HEK293 (cell line): ENCODE results near the gene DNER.

Experiments
- CTCF ChIA-PET: fragments of 350-600 bp; formaldehyde crosslinking; extraction: SDS; loops from one replicate; lab custom pipeline; 2021; ENCODE audit warnings: antibody characterized with exemption; lab: Yijun Ruan, JAX
- POLR2A ChIA-PET: fragments of 300-600 bp; formaldehyde crosslinking; extraction: SDS; loops from one replicate; lab custom pipeline; 2020; ENCODE audit warnings: antibody characterized with exemption, inconsistent platforms; lab: Yijun Ruan, JAX
- H3K27ac ChIP-seq: fragments of 200-500 bp; sonication (Bioruptor generic); 2 replicates; pipeline ENCODE4 v1.5.1; 2014; ENCODE audit warnings: low read depth, low read length, control low read depth, inconsistent platforms; ENCODE audit errors: extremely low read depth
- H3K36me3 ChIP-seq, 2 experiments: fragments of 200-500 bp in 1 of 2; sonication (Bioruptor generic) in 1 of 2; 1 replicate in 1 of 2; 2 replicates in 1 of 2; pipeline ENCODE4 v1.5.1; 2014 to 2017; ENCODE audit warnings: inconsistent platforms in 2 of 2, low read length in 2 of 2; ENCODE audit not compliant: control insufficient read depth in 2 of 2, insufficient read depth in 1 of 2
- H3K4me1 ChIP-seq: fragments of 200-500 bp; sonication (Bioruptor generic); 2 replicates; pipeline ENCODE4 v1.5.1; 2014; ENCODE audit warnings: mild to moderate bottlenecking, low read length, inconsistent platforms; ENCODE audit not compliant: control insufficient read depth, insufficient read depth
- H3K4me3 ChIP-seq: 2 replicates; pipeline ENCODE4 v1.5.1; 2011; ENCODE audit warnings: low read depth, mild to moderate bottlenecking, control low read depth, low read length, moderate library complexity
- H3K9me3 ChIP-seq: fragments of 200-500 bp; sonication (Bioruptor generic); 2 replicates; pipeline ENCODE4 v1.5.1; 2014; ENCODE audit warnings: low read depth, low read length, inconsistent platforms; ENCODE audit not compliant: control insufficient read depth, insufficient read depth
- BCL11A ChIP-seq: fragments of 450-650 bp; formaldehyde crosslinking; IDR thresholded peaks from 2 replicates; pipeline ENCODE4 v1.5.1; 2016; ENCODE audit warnings: low read depth, missing biosample characterization, missing genetic modification characterization
- BCL11B ChIP-seq: fragments of 450-650 bp; formaldehyde crosslinking; IDR thresholded peaks from 2 replicates; pipeline ENCODE4 v1.5.1; 2016; ENCODE audit warnings: low read depth, missing biosample characterization, missing genetic modification characterization
- EGR2 ChIP-seq: fragments of 450-650 bp; formaldehyde crosslinking; IDR thresholded peaks from 2 replicates; pipeline ENCODE4 v1.5.1; 2016; ENCODE audit warnings: low read depth, missing biosample characterization, missing genetic modification characterization
- GLIS1 ChIP-seq: fragments of 450-650 bp; formaldehyde crosslinking; IDR thresholded peaks from 2 replicates; pipeline ENCODE4 v1.5.1; 2016; ENCODE audit warnings: missing biosample characterization, missing genetic modification characterization
- KLF16 ChIP-seq: fragments of 450-650 bp; formaldehyde crosslinking; IDR thresholded peaks from 2 replicates; pipeline ENCODE4 v1.5.1; 2017; ENCODE audit warnings: missing biosample characterization, missing genetic modification characterization
- MEIS1 ChIP-seq: sonication (generic); formaldehyde crosslinking; IDR thresholded peaks from 2 replicates; pipeline ENCODE4 v1.8.1; 2022; ENCODE audit warnings: missing genetic modification reagents, mild to moderate bottlenecking, borderline replicate concordance
- RBAK ChIP-seq: fragments of 450-650 bp; formaldehyde crosslinking; IDR thresholded peaks from 2 replicates; pipeline ENCODE4 v1.5.1; 2016; ENCODE audit warnings: missing biosample characterization, missing genetic modification characterization
- SALL2 ChIP-seq: fragments of 450-650 bp; formaldehyde crosslinking; IDR thresholded peaks from 2 replicates; pipeline ENCODE4 v1.5.0; 2017; ENCODE audit warnings: missing biosample characterization, mild to moderate bottlenecking, missing genetic modification characterization, borderline replicate concordance
- SP3 ChIP-seq: fragments of 450-650 bp; formaldehyde crosslinking; IDR thresholded peaks from 2 replicates; pipeline ENCODE4 v1.5.1; 2016; ENCODE audit warnings: missing biosample characterization, missing genetic modification characterization
- ZNF133 ChIP-seq: fragments of 450-650 bp; formaldehyde crosslinking; IDR thresholded peaks from 2 replicates; pipeline ENCODE4 v1.5.1; 2016; ENCODE audit warnings: missing biosample characterization, missing genetic modification characterization
- ZNF138 ChIP-seq: fragments of 450-650 bp; formaldehyde crosslinking; IDR thresholded peaks from 2 replicates; pipeline ENCODE4 v1.5.1; 2016; ENCODE audit warnings: missing biosample characterization, missing genetic modification characterization, borderline replicate concordance
- ZNF155 ChIP-seq: fragments of 450-650 bp; formaldehyde crosslinking; IDR thresholded peaks from 2 replicates; pipeline ENCODE4 v1.5.1; 2016; ENCODE audit warnings: missing biosample characterization, missing genetic modification characterization
- ZNF2 ChIP-seq: fragments of 450-650 bp; formaldehyde crosslinking; IDR thresholded peaks from 2 replicates; pipeline ENCODE4 v1.5.1; 2016; ENCODE audit warnings: missing biosample characterization, missing genetic modification characterization
- ZNF324 ChIP-seq: fragments of 450-650 bp; formaldehyde crosslinking; IDR thresholded peaks from 2 replicates; pipeline ENCODE4 v1.5.1; 2016; ENCODE audit warnings: missing biosample characterization, missing genetic modification characterization
- ZNF404 ChIP-seq: fragments of 450-650 bp; formaldehyde crosslinking; IDR thresholded peaks from 2 replicates; pipeline ENCODE4 v1.5.1; 2017; ENCODE audit warnings: missing biosample characterization, missing genetic modification characterization
- ZNF514 ChIP-seq: fragments of 450-650 bp; formaldehyde crosslinking; IDR thresholded peaks from 2 replicates; pipeline ENCODE4 v1.5.1; 2016; ENCODE audit warnings: missing biosample characterization, missing genetic modification characterization
- ZNF610 ChIP-seq: fragments of 450-650 bp; formaldehyde crosslinking; IDR thresholded peaks from 2 replicates; pipeline ENCODE4 v1.5.1; 2016; ENCODE audit warnings: missing biosample characterization, missing genetic modification characterization, borderline replicate concordance
- ZNF837 ChIP-seq: fragments of 450-650 bp; formaldehyde crosslinking; IDR thresholded peaks from 2 replicates; pipeline ENCODE4 v1.5.1; 2016; ENCODE audit warnings: missing biosample characterization, missing genetic modification characterization
- TF ChIP-seq, protein P1 (sequence below): fragments of 450-650 bp; formaldehyde crosslinking; IDR thresholded peaks from 2 replicates; pipeline ENCODE4 v1.5.0; 2017; ENCODE audit warnings: missing biosample characterization, missing genetic modification characterization, borderline replicate concordance
- TF ChIP-seq, protein P2 (sequence below): fragments of 450-650 bp; formaldehyde crosslinking; IDR thresholded peaks from 2 replicates; pipeline ENCODE4 v1.5.1; 2016; ENCODE audit warnings: missing biosample characterization, missing genetic modification characterization
- TF ChIP-seq, protein P3 (sequence below): fragments of 450-650 bp; formaldehyde crosslinking; IDR thresholded peaks from 2 replicates; pipeline ENCODE4 v1.5.1; 2016; ENCODE audit warnings: missing biosample characterization, missing genetic modification characterization

DNER gene

DNA sequence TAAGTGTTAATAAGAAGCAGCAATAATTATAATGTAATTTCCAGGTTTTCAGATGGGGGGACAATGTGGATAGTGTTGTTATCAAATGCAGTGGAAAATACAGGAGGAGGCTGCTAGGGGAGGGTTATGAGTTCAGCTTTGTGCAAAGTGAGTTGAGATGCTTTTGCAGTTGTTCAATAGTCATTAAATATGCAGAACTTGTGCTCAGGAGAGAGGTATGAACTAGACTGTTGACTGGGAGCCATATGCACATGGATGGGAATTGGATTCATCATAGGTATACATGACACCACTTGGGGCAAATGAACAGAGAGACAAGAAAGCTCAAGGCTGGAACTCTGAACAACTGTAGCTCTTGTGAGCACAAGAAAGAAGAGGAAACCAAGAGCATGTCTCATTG is 261.1 kb downstream of the DNER start:
- Histone ChIP-seq H3K9me3 (no peaks in the 10 kb centered on the region), H3K27ac (no peak overlapping the region), H3K4me3 (no peak overlapping the region), H3K4me1 (no peaks in the 10 kb centered on the region), H3K36me3 (no peaks in the 10 kb centered on the region)
- ChIA-PET POLR2A (no interaction called here), CTCF (interaction anchor here (0.6 to 1.7 kb wide), 2 partner anchors 66 to 134 kb away, joined by 3 to 5 read pairs; no protein-coding TSS in a partner anchor)
- TF ChIP-seq GLIS1 (tag by site-specific recombination): no peak
- TF ChIP-seq ZNF514 (tag by site-specific recombination): no peak

DNA sequence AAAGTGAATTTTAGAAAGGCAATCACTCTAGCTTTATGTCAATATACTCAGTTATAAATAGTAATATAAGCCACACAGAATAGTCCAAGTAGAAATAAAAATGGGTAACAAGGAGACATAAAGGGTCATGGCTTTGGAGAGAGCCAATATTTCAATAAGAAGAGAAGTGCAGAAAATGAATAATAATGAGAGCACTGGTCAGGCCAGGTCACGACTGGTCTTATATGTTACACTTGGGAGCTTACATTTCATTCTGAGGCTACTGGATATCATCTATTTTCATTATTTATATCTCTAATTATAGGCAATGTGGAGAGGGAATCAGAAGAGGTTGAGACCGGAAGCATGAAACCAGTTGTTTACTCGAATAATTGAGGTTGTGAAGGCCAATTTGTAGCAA is 262.5 kb downstream of the DNER start:
- no peaks in the 10 kb centered on the region for H3K9me3 ChIP-seq
- POLR2A ChIA-PET: no interaction called here
- TF ChIP-seq MEIS1 (CRISPR knock-in tag) (no peak), ZNF610 (tag by site-specific recombination) (no peak), SALL2 (tag by site-specific recombination) (no peak), ZNF404 (tag by site-specific recombination) (no peak)
- TF ChIP-seq, protein P1, sequence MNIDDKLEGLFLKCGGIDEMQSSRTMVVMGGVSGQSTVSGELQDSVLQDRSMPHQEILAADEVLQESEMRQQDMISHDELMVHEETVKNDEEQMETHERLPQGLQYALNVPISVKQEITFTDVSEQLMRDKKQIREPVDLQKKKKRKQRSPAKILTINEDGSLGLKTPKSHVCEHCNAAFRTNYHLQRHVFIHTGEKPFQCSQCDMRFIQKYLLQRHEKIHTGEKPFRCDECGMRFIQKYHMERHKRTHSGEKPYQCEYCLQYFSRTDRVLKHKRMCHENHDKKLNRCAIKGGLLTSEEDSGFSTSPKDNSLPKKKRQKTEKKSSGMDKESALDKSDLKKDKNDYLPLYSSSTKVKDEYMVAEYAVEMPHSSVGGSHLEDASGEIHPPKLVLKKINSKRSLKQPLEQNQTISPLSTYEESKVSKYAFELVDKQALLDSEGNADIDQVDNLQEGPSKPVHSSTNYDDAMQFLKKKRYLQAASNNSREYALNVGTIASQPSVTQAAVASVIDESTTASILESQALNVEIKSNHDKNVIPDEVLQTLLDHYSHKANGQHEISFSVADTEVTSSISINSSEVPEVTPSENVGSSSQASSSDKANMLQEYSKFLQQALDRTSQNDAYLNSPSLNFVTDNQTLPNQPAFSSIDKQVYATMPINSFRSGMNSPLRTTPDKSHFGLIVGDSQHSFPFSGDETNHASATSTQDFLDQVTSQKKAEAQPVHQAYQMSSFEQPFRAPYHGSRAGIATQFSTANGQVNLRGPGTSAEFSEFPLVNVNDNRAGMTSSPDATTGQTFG (tag by site-specific recombination): no peak
- TF ChIP-seq, all 188 proteins: peak for 0
- CTCF ChIA-PET: no interaction called here
- H3K27ac ChIP-seq: no peak overlapping the region
- no peaks in the 10 kb centered on the region for H3K4me1 ChIP-seq
- no peaks in the 10 kb centered on the region for H3K36me3 ChIP-seq
- H3K4me3 ChIP-seq: no peak overlapping the region

DNA sequence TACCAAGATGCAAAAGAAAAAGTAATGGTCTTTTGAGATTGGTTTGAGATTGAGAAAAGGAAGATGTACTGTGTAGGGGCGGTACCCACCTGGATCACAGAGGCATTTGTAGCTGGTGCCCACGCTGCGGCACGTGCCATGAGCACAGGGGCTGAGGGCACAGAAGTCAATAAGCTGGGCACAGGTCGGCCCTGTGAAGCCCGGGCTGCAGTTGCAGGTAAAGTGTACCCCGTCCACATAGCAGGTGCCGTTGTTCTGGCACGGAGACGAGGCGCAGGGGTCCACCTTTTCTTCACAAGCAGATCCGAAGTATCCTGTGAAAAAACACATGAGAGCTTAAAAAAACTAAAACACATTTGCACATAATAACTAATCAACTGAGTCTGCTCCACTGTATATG is 267.1 kb downstream of the DNER start:
- H3K27ac ChIP-seq: no peak overlapping the region
- ChIA-PET POLR2A (no interaction called here), CTCF (interaction anchor here (0.6 to 1.9 kb wide), 2 partner anchors 16 to 105 kb away, joined by 5 to 7 read pairs; no protein-coding TSS in a partner anchor)
- H3K36me3 ChIP-seq: no peaks in the 10 kb centered on the region
- no peak for TF ChIP-seq ZNF2 (tag by site-specific recombination)
- H3K4me3 ChIP-seq: no peak overlapping the region
- no peaks in the 10 kb centered on the region for H3K9me3 ChIP-seq
- no peaks in the 10 kb centered on the region for H3K4me1 ChIP-seq

DNA sequence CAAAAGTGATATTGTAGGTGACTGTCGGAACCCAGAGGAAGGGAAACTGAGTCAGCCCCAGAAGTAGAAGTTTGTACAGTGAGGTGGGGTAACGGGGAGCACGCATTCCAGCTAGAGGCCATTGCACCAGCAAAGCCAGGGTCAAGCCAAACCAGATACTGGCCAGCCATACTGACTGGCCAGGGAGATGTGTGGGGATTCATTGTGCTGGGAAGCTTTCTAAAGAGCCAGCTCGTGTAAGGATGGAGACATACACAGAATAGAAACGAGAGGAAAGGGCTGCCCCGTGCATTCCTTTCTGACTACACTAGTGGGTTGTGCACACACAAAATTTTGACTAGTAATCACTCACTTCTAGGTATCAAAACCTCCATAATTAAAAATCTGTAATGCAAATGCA is 268.0 kb downstream of the DNER start:
- Histone ChIP-seq H3K36me3 (no peaks in the 10 kb centered on the region), H3K27ac (no peak overlapping the region), H3K9me3 (no peaks in the 10 kb centered on the region), H3K4me3 (no peak overlapping the region), H3K4me1 (no peaks in the 10 kb centered on the region)
- POLR2A ChIA-PET: no interaction called here
- CTCF ChIA-PET: interaction anchor here (1.9 kb wide), 1 partner anchor 104 kb away, joined by 7 read pairs; no protein-coding TSS in a partner anchor
- no peak for TF ChIP-seq BCL11A (tag by site-specific recombination)
- no peak for TF ChIP-seq SP3 (tag by site-specific recombination)
- no peak for TF ChIP-seq ZNF138 (tag by site-specific recombination)
- TF ChIP-seq, protein P2, sequence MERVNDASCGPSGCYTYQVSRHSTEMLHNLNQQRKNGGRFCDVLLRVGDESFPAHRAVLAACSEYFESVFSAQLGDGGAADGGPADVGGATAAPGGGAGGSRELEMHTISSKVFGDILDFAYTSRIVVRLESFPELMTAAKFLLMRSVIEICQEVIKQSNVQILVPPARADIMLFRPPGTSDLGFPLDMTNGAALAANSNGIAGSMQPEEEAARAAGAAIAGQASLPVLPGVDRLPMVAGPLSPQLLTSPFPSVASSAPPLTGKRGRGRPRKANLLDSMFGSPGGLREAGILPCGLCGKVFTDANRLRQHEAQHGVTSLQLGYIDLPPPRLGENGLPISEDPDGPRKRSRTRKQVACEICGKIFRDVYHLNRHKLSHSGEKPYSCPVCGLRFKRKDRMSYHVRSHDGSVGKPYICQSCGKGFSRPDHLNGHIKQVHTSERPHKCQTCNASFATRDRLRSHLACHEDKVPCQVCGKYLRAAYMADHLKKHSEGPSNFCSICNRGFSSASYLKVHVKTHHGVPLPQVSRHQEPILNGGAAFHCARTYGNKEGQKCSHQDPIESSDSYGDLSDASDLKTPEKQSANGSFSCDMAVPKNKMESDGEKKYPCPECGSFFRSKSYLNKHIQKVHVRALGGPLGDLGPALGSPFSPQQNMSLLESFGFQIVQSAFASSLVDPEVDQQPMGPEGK (tag by site-specific recombination): no peak
- no peak for TF ChIP-seq BCL11B
- no peak for TF ChIP-seq KLF16
- TF ChIP-seq ZNF133 (tag by site-specific recombination): no peak
- TF ChIP-seq, protein P3, sequence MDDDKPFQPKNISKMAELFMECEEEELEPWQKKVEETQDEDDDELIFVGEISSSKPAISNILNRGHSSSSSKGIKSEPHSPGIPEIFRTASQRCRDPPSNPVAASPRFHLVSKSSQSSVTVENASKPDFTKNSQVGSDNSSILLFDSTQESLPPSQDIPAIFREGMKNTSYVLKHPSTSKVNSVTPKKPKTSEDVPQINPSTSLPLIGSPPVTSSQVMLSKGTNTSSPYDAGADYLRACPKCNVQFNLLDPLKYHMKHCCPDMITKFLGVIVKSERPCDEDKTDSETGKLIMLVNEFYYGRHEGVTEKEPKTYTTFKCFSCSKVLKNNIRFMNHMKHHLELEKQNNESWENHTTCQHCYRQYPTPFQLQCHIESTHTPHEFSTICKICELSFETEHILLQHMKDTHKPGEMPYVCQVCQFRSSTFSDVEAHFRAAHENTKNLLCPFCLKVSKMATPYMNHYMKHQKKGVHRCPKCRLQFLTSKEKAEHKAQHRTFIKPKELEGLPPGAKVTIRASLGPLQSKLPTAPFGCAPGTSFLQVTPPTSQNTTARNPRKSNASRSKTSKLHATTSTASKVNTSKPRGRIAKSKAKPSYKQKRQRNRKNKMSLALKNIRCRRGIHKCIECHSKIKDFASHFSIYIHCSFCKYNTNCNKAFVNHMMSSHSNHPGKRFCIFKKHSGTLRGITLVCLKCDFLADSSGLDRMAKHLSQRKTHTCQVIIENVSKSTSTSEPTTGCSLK (tag by site-specific recombination): no peak
- no peak for TF ChIP-seq ZNF837
- no peak for TF ChIP-seq ZNF155 (tag by site-specific recombination)
- no peak for TF ChIP-seq ZNF324 (tag by site-specific recombination)
- TF ChIP-seq EGR2 (tag by site-specific recombination): no peak
- TF ChIP-seq RBAK: no peak
